HG03159 (cell line): ENCODE data around the gene ARNT2.

Experiments
- ATAC-seq: cut with Tn5 transposase; IDR thresholded peaks from one replicate; pipeline ENCODE4 v1.9.1; 2021; ENCODE audit warnings: mild to moderate bottlenecking, moderate library complexity; ENCODE audit not compliant: unreplicated experiment

Gene ARNT2

GRCh38 chr15:80441041-80441440, 36.9 kb downstream of the ARNT2 start:
- no peak for ATAC-seq

- ATAC-seq, result no peak
Measured at GRCh38 chr15:80441714-80442113, 37.5 kb downstream of the ARNT2 start.

- ATAC-seq, result no peak
Measured at GRCh38 chr15:80442728-80443403, 38.7 kb downstream of the ARNT2 start.

GRCh38 chr15:80444680-80445251, 40.6 kb downstream of the ARNT2 start:
- ATAC-seq, result no peak

- no peak for ATAC-seq
Measured at GRCh38 chr15:80445300-80446041, 41.3 kb downstream of the ARNT2 start.

GRCh38 chr15:80447077-80447476, 42.9 kb downstream of the ARNT2 start:
- no peak for ATAC-seq

GRCh38 chr15:80449825-80450224, 45.6 kb downstream of the ARNT2 start:
- ATAC-seq, result no peak

GRCh38 chr15:80450811-80451321, 46.7 kb downstream of the ARNT2 start:
- ATAC-seq, result no peak

GRCh38 chr15:80452166-80452565, 48.0 kb downstream of the ARNT2 start:
- ATAC-seq, result no peak

- ATAC-seq, result no peak
Measured at GRCh38 chr15:80455051-80455648, 51.0 kb downstream of the ARNT2 start.

- peak; percentile 77 for ATAC-seq
Measured at GRCh38 chr15:80455668-80456442, 51.7 kb downstream of the ARNT2 start.

GRCh38 chr15:80456517-80457492, 52.6 kb downstream of the ARNT2 start:
- ATAC-seq, result no peak

- ATAC-seq, result no peak
Measured at GRCh38 chr15:80457896-80458295, 53.7 kb downstream of the ARNT2 start.

- ATAC-seq, result no peak
Measured at GRCh38 chr15:80458580-80458979, 54.4 kb downstream of the ARNT2 start.

GRCh38 chr15:80459380-80459779, 55.2 kb downstream of the ARNT2 start:
- ATAC-seq, result no peak

GRCh38 chr15:80459818-80460217, 55.6 kb downstream of the ARNT2 start:
- ATAC-seq, result no peak

- ATAC-seq, result no peak
Measured at GRCh38 chr15:80461356-80462095, 57.3 kb downstream of the ARNT2 start.

- no peak for ATAC-seq
Measured at GRCh38 chr15:80462111-80462510, 57.9 kb downstream of the ARNT2 start.
